ENCODE measurements around the gene SLC38A1. TPM values are rescaled to one million over a fixed set of nuclear protein-coding genes. Genes with fewer than 3 reads are reported as not detected.
"Not testable (repeated sequence)": the region's sequence is repeated elsewhere in the genome, so short reads cannot be mapped to it uniquely, and the experiment has no call there.

Gene SLC38A1
- total RNA-seq, 4 donors from 2014 or later = 41.9 to 82.3 (median 49.8) TPM

- H3K9me3 ChIP-seq = no peaks in the 10 kb centered on the region
- DNase-seq = no peak
- H3K27ac ChIP-seq = no peak overlapping the region
- TF ChIP-seq POLR2A (IDR thresholded peaks at IDR 0.05) (no peak), CTCF (IDR thresholded peaks at IDR 0.05) (no peak)
- peaks cover 0 to 3% (median 0%) of the 10 kb centered on the region in 4 donors for H3K4me1 ChIP-seq
- no peak overlapping the region for H3K4me3 ChIP-seq
- H3K36me3 ChIP-seq = no peaks in the 10 kb centered on the region
- H3K27me3 ChIP-seq = no peaks in the 10 kb centered on the region
Observed at GRCh38 chr12:46174061-46174662, 94.7 kb downstream of the SLC38A1 start.

- Histone ChIP-seq H3K4me3 (no peak overlapping the region), H3K9me3 (peaks cover 0 to 4% (median 0%) of the 10 kb centered on the region in 4 donors), H3K27ac (no peak overlapping the region), H3K27me3 (no peaks in the 10 kb centered on the region), H3K36me3 (no peaks in the 10 kb centered on the region), H3K4me1 (no peaks in the 10 kb centered on the region)
- TF ChIP-seq CTCF (IDR thresholded peaks at IDR 0.05) (no peak), POLR2A (IDR thresholded peaks at IDR 0.05) (no peak)
- no peak for DNase-seq
Observed at GRCh38 chr12:46168426-46168825, 100.4 kb downstream of the SLC38A1 start.

GRCh38 chr12:46167412-46167811 lies 101.4 kb downstream of the SLC38A1 start:
- H3K9me3 ChIP-seq = peaks cover 0 to 4% (median 0%) of the 10 kb centered on the region in 4 donors
- H3K27me3 ChIP-seq = no peaks in the 10 kb centered on the region
- H3K4me3 ChIP-seq = no peak overlapping the region
- H3K36me3 ChIP-seq = no peaks in the 10 kb centered on the region
- no peak for DNase-seq
- no peaks in the 10 kb centered on the region for H3K4me1 ChIP-seq
- TF ChIP-seq CTCF (IDR thresholded peaks at IDR 0.05) (no peak), POLR2A (IDR thresholded peaks at IDR 0.05) (no peak)
- H3K27ac ChIP-seq = no peak overlapping the region

- no peak overlapping the region for H3K4me3 ChIP-seq
- no peak overlapping the region for H3K27ac ChIP-seq
- H3K4me1 ChIP-seq = no peaks in the 10 kb centered on the region
- H3K36me3 ChIP-seq = no peaks in the 10 kb centered on the region
- H3K9me3 ChIP-seq = peaks cover 0 to 4% (median 0%) of the 10 kb centered on the region in 4 donors
- no peak for TF ChIP-seq CTCF (IDR thresholded peaks at IDR 0.05)
- TF ChIP-seq POLR2A (IDR thresholded peaks at IDR 0.05) = no peak
- DNase-seq = no peak
- no peaks in the 10 kb centered on the region for H3K27me3 ChIP-seq
Observed at GRCh38 chr12:46165191-46165590, 103.7 kb downstream of the SLC38A1 start.

GRCh38 chr12:46164186-46164761 lies 104.6 kb downstream of the SLC38A1 start:
- DNase-seq = no peak
- no peak overlapping the region for H3K27ac ChIP-seq
- no peak overlapping the region for H3K4me3 ChIP-seq
- H3K4me1 ChIP-seq = peaks cover 0 to 3% (median 0%) of the 10 kb centered on the region in 4 donors
- no peaks in the 10 kb centered on the region for H3K36me3 ChIP-seq
- H3K9me3 ChIP-seq = peaks cover 0 to 4% (median 0%) of the 10 kb centered on the region in 4 donors
- TF ChIP-seq POLR2A (IDR thresholded peaks at IDR 0.05) (no peak), CTCF (IDR thresholded peaks at IDR 0.05) (no peak)
- H3K27me3 ChIP-seq = no peaks in the 10 kb centered on the region

- not testable (repeated sequence) for DNase-seq, H3K27me3 ChIP-seq, H3K27ac ChIP-seq, H3K36me3 ChIP-seq, H3K9me3 ChIP-seq, H3K4me3 ChIP-seq
- H3K4me1 ChIP-seq = peaks cover 0 to 13% (median 0%) of the 10 kb centered on the region in 4 donors
Observed at GRCh38 chr12:46162549-46163076, 106.2 kb downstream of the SLC38A1 start.
